GM12878 (cell line): Measurements from ENCODE around the gene DUSP16. TPM values are rescaled to one million over a fixed set of nuclear protein-coding genes. Genes with fewer than 3 reads are reported as not detected.
"Not testable (repeated sequence)": the region's sequence is repeated elsewhere in the genome, so short reads cannot be mapped to it uniquely, and the experiment has no call there.

Experiments used
- ATAC-seq: fragments of 200-7000 bp; cut with Tn5 transposase; 3 replicates; pipeline ENCODE4 v1.9.1; 2020; ENCODE audit warnings: mild to moderate bottlenecking, moderate library complexity
- BruUV-seq: library from RNA; stranded (reverse); fragments of 400-500 nt; replicated peaks from 2 replicates; lab custom pipeline; 2021; lab: Mats Ljungman, UMichigan
- CTCF ChIA-PET: fragments of 300-600 bp; sonication (Branson Sonifier 250); formaldehyde crosslinking; extraction: SDS; loops from one replicate; lab custom pipeline; 2021; ENCODE audit warnings: inconsistent platforms; lab: Yijun Ruan, JAX
- POLR2A ChIA-PET: fragments of 350-600 bp; formaldehyde crosslinking; extraction: SDS; loops from one replicate; lab custom pipeline; 2021; ENCODE audit warnings: inconsistent platforms; lab: Charles Lee
- RAD21 ChIA-PET: fragments of 300-600 bp; sonication (Branson Sonifier 250); formaldehyde crosslinking; loops from one replicate; lab custom pipeline; 2023; ENCODE audit warnings: antibody characterized with exemption; ENCODE audit not compliant: unreplicated experiment; lab: Charles Lee
- SMC1A ChIA-PET: fragments of 300-600 bp; sonication (Branson Sonifier 250); formaldehyde crosslinking; loops from one replicate; lab custom pipeline; 2023; ENCODE audit not compliant: unreplicated experiment, uncharacterized antibody; lab: Charles Lee
- DNase-seq: peaks from one replicate; pipeline ENCODE4 v3.0.0-alpha.2; 2011; ENCODE audit warnings: low read depth, low spot score
- FAIRE-seq: peaks from 3 replicates; lab custom pipeline; 2011; peaks lifted over from hg19 to GRCh38; lab: Jason Lieb, UNC
- H2AFZ ChIP-seq: 2 replicates; pipeline ENCODE4 v1.6.0; 2011; ENCODE audit warnings: low read depth, low read length, control low read depth; ENCODE audit not compliant: control insufficient read depth
- H3K27ac ChIP-seq: 2 replicates; pipeline ENCODE4 v1.5.1; 2011; ENCODE audit warnings: control low read depth; ENCODE audit not compliant: control insufficient read depth, insufficient read depth
- H3K27me3 ChIP-seq, 2 experiments: replicated peaks in 1 of 2; 2 replicates each; pipeline versions ENCODE4 v1.6.0 to v1.6.1; 2011; ENCODE audit warnings: low read length in 1 of 2; ENCODE audit not compliant: control insufficient read depth in 2 of 2, insufficient read depth in 2 of 2
- H3K36me3 ChIP-seq, 2 experiments: 2 replicates each; pipeline ENCODE4 v1.5.1; 2011; ENCODE audit warnings: low read length in 1 of 2; ENCODE audit not compliant: control insufficient read depth in 2 of 2, insufficient read depth in 2 of 2
- H3K4me1 ChIP-seq: 2 replicates; pipeline ENCODE4 v1.6.1; 2011; ENCODE audit warnings: mild to moderate bottlenecking, low read length, moderate library complexity, mixed read lengths; ENCODE audit not compliant: control insufficient read depth, insufficient read depth
- H3K4me2 ChIP-seq: 2 replicates; pipeline ENCODE4 v1.6.0; 2011; ENCODE audit warnings: control low read depth; ENCODE audit not compliant: control insufficient read depth, insufficient read depth
- H3K4me3 ChIP-seq: fragments of 200-600 bp; sonication (generic); 2 replicates; pipeline ENCODE4 v1.5.1; 2016
- H3K79me2 ChIP-seq: 2 replicates; pipeline ENCODE4 v1.6.0; 2011; ENCODE audit warnings: low read length; ENCODE audit not compliant: control insufficient read depth, insufficient read depth
- H3K9ac ChIP-seq: 2 replicates; pipeline ENCODE4 v1.8.0; 2011; ENCODE audit warnings: low read length, control low read depth, mixed read lengths; ENCODE audit not compliant: control insufficient read depth, insufficient read depth
- H3K9me3 ChIP-seq: replicated peaks from 3 replicates; pipeline ENCODE4 v1.5.1; 2011; ENCODE audit warnings: mild to moderate bottlenecking, low read length; ENCODE audit not compliant: control insufficient read depth, insufficient read depth
- H4K20me1 ChIP-seq: 2 replicates; pipeline ENCODE4 v1.6.0; 2011; ENCODE audit not compliant: control insufficient read depth, insufficient read depth
- CUX1 ChIP-seq: IDR thresholded peaks from 2 replicates; pipeline ENCODE4 v1.6.1; 2012; ENCODE audit warnings: improper control_type of control experiment, low read depth, low read length; ENCODE audit not compliant: insufficient replicate concordance
- HSF1 ChIP-seq: fragments of 150-350 bp; IDR thresholded peaks from 2 replicates; pipeline ENCODE4 v1.6.1; 2014; ENCODE audit warnings: mild to moderate bottlenecking, low read depth, low read length
- MYC ChIP-seq: IDR thresholded peaks from 2 replicates; pipeline ENCODE4 v1.6.1; 2011; ENCODE audit warnings: mild to moderate bottlenecking, low read length, moderate library complexity, inconsistent platforms; ENCODE audit not compliant: insufficient read depth, insufficient replicate concordance, insufficient read length, severe bottlenecking
- ZBTB4 ChIP-seq: fragments of 450-650 bp; formaldehyde crosslinking; IDR thresholded peaks from 2 replicates; pipeline ENCODE4 v1.4.0; 2022; ENCODE audit warnings: mild to moderate bottlenecking, moderate library complexity
- WGBS: methylation state at CpG from one replicate; pipeline ENCODE4 v1.1.6; 2016; ENCODE audit warnings: low lambda C conversion rate; ENCODE audit not compliant: insufficient replicate concordance, insufficient coverage; ENCODE audit errors: missing lambda C conversion rate; 5-methylcytosine and 5-hydroxymethylcytosine counted together
- in situ Hi-C: fragments of 300-500 bp; cut with MboI; formaldehyde crosslinking; loops from 9 replicates; pipeline ENCODE4 v1.14.3; 2018; ENCODE audit warnings: mixed read lengths
- intact Hi-C: fragments of 100-400 bp; cut with micrococcal nuclease; formaldehyde crosslinking; loops from one replicate; pipeline ENCODE4 v1.14.2; 2022; ENCODE audit not compliant: unreplicated experiment
- polyA plus RNA-seq, 11 experiments: library from polyadenylated mRNA; depleted of rRNA in 4 of 11; unstranded in 6 of 11; stranded (reverse) in 5 of 11; fragments of >200 nt; fragmentation: Nextera tagmentation in 4 of 11; fragmentation: Illumina TruSeq in 1 of 11; extraction: Ambion mirVana in 4 of 11; extraction: Trizol in 1 of 11; gene quantifications; 1 replicate in 1 of 11; 2 replicates in 10 of 11; pipeline versions ENCODE4 v1.2.1 to v1.2.3, GENCODE V29; 2011 to 2016; ENCODE audit warnings: inconsistent platforms in 2 of 11, missing spikeins in 2 of 11, low read depth in 1 of 11
- total RNA-seq, 4 experiments: library from RNA; depleted of rRNA in 3 of 4; stranded (reverse); fragments of >200 nt in 3 of 4; fragmentation: Illumina TruSeq in 1 of 4; extraction: Trizol in 1 of 4; gene quantifications; 2 replicates each; pipeline versions ENCODE4 v1.2.1 to v1.2.3, GENCODE V29; 2013 to 2021

Gene DUSP16
- total and polyA plus RNA-seq, 10 of the 15 experiments (the other 5 are each of a cell fraction or from before 2014, with no cell fraction given): 3.9 to 75.3 (median 26.8) TPM

GRCh38 chr12:12523229-12523628 is 39.4 kb downstream of the DUSP16 start:
- CTCF ChIA-PET: interaction anchor here (0.8 to 2.1 kb wide), 5 partner anchors 9 to 189 kb away, joined by 3 to 11 read pairs (median 4); no protein-coding TSS in a partner anchor
- Histone ChIP-seq H3K79me2 (peaks cover 3% of the 10 kb centered on the region), H3K27me3 (no peaks in the 10 kb centered on the region), H4K20me1 (no peaks in the 10 kb centered on the region), H3K36me3 (peaks cover 0 to 6% of the 10 kb centered on the region in 2 experiments; a peak in 1 of 4 replicates), H3K4me1 (peaks cover 6% of the 10 kb centered on the region), H3K9ac (no peak overlapping the region), H2AFZ (no peak overlapping the region), H3K27ac (no peak overlapping the region), H3K4me3 (no peak overlapping the region), H3K4me2 (no peak overlapping the region), H3K9me3 (no peaks in the 10 kb centered on the region)
- no peak for ATAC-seq
- POLR2A ChIA-PET: interaction anchor here (2.3 kb wide), 1 partner anchor 25 kb away, joined by 12 read pairs; no protein-coding TSS in a partner anchor
- SMC1A ChIA-PET: interaction anchor here (0.7 to 2.5 kb wide), 14 partner anchors 9 to 136 kb away, joined by 3 to 18 read pairs (median 4); no protein-coding TSS in a partner anchor
- TF ChIP-seq HSF1 (no peak), CUX1 (no peak), ZBTB4 (CRISPR knock-in tag) (no peak), MYC (no peak)
- no peak for FAIRE-seq
- intact Hi-C loops: no loop called here
- DNase-seq: no peak
- in situ Hi-C loops: no loop called here
- RAD21 ChIA-PET: interaction anchor here (0.9 to 1.8 kb wide), 4 partner anchors 12 to 147 kb away, joined by 3 to 6 read pairs (median 4); no protein-coding TSS in a partner anchor
- BruUV-seq: no TSS peak

- H3K4me3 ChIP-seq, H3K27ac ChIP-seq, H3K36me3 ChIP-seq, H3K4me2 ChIP-seq, H3K27me3 ChIP-seq, H3K79me2 ChIP-seq, H4K20me1 ChIP-seq, FAIRE-seq, BruUV-seq, DNase-seq, ATAC-seq, H3K4me1 ChIP-seq, in situ Hi-C loops, intact Hi-C loops, H3K9ac ChIP-seq, H2AFZ ChIP-seq, H3K9me3 ChIP-seq: not testable (repeated sequence)
- ChIA-PET SMC1A (interaction anchor here (0.8 to 2.5 kb wide), 12 partner anchors 8 to 135 kb away, joined by 3 to 18 read pairs (median 5); no protein-coding TSS in a partner anchor), CTCF (interaction anchor here (1.6 to 2.1 kb wide), 4 partner anchors 8 to 146 kb away, joined by 3 to 11 read pairs (median 6); no protein-coding TSS in a partner anchor), POLR2A (interaction anchor here (0.9 to 2.3 kb wide), 6 partner anchors 12 to 31 kb away, joined by 3 to 12 read pairs (median 4); no protein-coding TSS in a partner anchor), RAD21 (interaction anchor here (0.6 to 1.8 kb wide), 5 partner anchors 11 to 146 kb away, joined by 3 to 6 read pairs (median 3); no protein-coding TSS in a partner anchor)
- 99% methylated on average over 4 of the region's 4 CpGs for WGBS
Observed at GRCh38 chr12:12522657-12523056, 40.0 kb downstream of the DUSP16 start.
